Epidermal melanocyte (primary cell): ENCODE results near the gene FOXO1.

Source experiments
- DNase-seq: peaks from one replicate; pipeline ENCODE4 v3.0.0; 2011; ENCODE audit warnings: low spot score; ENCODE audit not compliant: insufficient read length

Gene FOXO1

GRCh38 chr13:40639221-40639681 lies 27.2 kb downstream of the FOXO1 start:
- no peak for DNase-seq

DNA sequence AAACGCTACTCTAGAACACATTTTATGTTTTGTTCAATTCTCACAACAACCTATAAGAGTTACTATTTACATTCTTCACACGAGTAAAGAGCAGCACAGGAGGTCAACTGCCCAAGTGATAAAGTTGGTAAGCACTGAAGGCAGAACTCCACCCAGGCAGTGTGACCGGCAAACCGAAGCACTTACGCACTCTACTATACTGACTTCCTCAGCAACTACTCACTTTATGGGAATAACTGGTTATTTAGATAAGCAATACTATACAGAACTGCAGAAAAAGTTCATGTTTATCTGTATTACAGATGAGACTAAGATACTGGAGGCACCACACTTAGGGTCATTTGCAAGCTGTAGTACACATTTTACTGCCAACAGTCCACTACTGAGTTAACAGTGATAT lies 28.8 kb downstream of the FOXO1 start:
- DNase-seq: no peak

- DNase-seq: no peak
These were observed 31.0 kb downstream of the FOXO1 start for GRCh38 chr13:40635315-40635995.

- no peak for DNase-seq
These were observed 33.5 kb downstream of the FOXO1 start for GRCh38 chr13:40632915-40633314.

DNA sequence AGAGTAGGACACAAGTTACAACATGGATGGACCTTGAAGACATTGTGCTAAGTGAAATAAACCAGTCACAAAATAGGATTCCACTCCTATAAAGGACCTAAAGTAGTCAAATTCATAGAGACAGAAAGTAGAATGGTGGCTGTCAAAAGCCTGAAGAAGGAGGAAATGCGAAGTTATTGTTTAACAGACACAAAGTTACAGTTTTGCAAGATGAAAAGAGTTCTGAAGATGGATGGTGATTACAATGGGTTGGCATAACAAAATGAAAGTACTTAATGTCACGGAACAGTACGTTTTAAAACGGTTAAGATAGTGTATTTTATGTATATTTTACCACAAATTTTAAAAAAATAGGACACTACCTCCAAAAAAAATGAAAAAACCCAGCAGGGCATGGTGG lies 34.8 kb downstream of the FOXO1 start:
- no peak for DNase-seq

DNA sequence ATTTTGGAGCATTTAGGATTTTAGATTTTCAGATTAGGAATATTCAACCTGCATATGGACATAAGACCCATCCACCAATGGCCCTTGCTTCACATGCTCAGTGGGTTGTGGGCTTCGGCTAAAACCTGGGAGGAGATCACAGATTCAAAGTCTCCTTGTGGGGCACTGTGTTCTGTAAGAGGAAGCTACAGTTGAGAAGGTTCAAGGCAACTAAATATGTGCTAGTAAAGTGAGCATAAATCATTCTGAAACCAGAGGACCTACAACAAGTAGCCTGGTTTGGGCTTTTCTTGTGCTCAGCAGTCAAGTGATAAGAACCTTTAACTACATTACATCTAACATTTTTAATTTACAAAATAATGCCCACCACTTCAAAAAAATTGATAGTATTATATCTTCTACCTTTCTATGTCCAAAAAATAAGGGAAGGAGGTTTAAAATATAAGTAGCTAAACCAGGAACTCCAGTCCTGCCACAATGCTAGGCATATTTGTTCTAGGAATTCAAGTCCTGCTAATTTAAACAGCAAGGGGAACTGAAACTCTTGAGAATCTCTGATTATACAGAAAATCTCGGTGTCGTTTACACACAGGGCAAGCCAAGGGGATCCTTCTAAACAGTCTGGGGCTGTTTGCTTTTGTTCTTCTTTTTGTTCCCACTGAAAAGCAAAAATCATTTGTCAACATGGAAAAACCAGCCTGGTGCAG lies 36.6 kb downstream of the FOXO1 start:
- DNase-seq: no peak

DNA sequence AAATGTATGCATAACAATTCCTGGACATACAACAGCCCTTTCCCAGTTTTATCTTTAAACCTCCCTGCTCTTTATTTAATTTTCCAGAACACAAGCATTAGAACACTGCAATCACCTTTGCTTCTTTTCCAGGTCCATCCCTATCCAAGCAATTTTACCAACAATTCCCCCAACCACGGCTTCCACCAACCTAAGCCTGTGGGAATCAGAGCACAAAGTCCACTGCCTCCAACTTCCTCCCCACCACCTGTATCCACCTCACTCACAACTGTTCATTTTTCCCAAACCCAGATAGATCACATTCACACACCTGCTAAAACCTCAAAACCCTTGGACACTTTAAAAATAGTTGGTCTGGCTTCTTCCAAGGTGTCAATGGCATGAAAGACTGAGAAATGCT lies 39.5 kb downstream of the FOXO1 start:
- DNase-seq: no peak

GRCh38 chr13:40626561-40626960 lies 39.9 kb downstream of the FOXO1 start:
- no peak for DNase-seq

DNA sequence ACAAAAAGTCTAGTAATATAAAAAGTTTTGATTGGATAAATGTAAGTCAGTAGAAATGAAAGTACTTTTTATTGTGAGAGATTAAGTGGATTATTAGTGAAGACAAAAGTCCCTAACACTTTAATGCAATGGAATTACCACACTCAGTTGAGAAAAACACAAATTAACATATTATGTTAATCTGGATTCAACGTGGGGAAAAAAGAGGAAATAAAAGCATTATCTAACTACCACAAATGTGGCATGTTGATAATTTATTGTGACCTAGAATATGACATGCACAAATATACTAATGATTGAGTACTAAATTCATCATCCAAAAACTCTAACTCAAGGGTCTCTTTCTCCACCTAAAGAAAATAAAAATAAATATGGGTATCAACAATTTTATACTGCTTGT lies 41.5 kb downstream of the FOXO1 start:
- DNase-seq: no peak

DNA sequence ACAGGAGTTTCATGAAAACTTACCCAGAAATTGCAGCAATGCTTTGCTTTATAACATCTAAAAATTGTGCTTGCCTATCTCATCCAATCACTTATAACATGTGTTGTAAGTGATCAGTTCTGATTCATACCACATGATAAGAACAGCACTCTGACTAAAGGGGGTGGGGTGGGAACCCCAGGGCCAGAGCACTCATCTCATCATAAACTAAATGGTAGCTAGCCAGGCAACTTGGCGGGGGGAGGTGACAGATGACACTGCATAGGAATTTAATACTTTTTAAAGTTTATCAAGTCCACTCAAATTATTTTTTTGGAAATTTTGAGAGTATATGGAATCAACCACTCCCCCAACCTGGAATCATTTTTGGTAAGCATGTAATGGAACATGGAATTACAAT lies 42.1 kb downstream of the FOXO1 start:
- DNase-seq: no peak

GRCh38 chr13:40622761-40623160 lies 43.7 kb downstream of the FOXO1 start:
- no peak for DNase-seq

- no peak for DNase-seq
These were observed 44.2 kb downstream of the FOXO1 start for GRCh38 chr13:40622246-40622645.

DNA sequence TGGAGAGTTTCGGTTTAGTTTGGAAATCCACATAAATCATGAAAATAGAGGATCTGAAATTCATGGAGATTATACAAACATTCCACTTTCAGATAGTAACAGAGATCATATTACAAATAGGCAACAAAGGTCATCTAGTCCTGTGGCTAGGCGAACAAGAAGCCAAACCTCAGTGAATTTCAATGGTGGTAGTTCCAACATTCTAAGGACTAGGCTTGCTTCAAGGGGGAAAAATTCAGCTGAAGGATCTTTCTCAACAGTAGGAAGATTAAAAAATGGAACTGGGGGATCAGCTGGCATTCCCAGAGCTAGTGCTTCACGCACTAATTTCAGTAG lies 47.0 kb downstream of the FOXO1 start:
- DNase-seq: no peak

GRCh38 chr13:40618581-40619478 lies 47.6 kb downstream of the FOXO1 start:
- no peak for DNase-seq

- DNase-seq: no peak
These were observed 48.6 kb downstream of the FOXO1 start for GRCh38 chr13:40617801-40618356.

DNA sequence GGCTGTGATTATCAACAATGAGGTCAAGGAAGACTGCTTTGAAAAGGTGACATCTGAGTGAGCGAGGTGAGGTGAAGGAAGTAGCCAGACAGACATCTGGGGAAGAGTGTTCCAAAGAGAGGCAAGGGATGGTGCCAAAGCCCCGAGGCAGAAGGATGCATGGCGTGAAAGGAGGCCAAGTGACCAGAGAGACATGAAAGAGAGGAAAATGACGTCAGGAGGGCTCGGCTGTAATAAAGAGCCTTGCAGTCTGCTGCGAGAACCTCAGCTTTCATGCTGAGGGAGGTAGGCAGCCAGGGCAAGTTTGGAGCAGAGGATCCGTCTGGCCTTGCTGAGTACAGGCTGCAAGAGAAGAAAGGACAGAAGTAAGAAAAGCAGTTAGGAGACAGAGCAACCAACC lies 50.8 kb downstream of the FOXO1 start:
- DNase-seq: no peak

- no peak for DNase-seq
These were observed 52.5 kb downstream of the FOXO1 start for GRCh38 chr13:40613914-40614313.

- DNase-seq: no peak
These were observed 53.1 kb downstream of the FOXO1 start for GRCh38 chr13:40613192-40613818.

- DNase-seq: no peak
These were observed 54.4 kb downstream of the FOXO1 start for GRCh38 chr13:40612041-40612440.

DNA sequence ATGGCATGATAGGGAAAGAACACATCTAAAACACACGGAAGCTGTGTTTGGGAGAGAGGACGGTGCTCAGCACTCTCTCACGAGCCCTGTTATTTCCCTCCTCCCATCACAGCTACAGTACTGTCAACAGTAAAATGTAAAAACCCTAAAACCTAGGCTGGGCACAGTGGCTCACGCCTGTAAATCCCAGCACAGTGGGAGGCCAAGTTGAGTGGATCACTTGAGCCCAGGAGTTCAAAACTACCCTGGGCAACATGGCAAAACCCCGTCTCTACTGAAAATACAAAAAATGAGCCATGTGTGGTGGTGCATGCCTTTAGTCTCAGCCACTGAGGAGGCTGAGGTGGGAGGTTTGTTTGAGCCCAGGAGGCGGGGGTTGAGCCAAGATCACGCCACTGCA lies 54.8 kb downstream of the FOXO1 start:
- DNase-seq: no peak

DNA sequence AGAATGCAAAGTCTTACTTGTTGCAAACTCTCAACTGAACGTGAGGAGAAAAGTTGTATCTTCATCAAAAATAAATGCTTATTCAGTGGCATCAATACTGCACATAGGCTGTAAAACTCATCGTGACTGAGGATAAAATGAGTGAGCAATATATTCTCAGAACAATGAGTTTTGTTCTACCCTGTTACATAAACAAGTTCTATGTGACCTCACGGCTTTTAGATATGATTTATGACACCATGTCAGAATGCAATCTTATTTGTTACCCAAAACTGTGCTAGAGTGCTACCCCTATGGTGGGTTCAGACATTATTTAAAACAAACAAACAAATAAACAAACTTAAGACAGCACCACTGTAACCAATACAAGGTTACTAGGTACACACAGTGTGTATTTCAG lies 55.4 kb downstream of the FOXO1 start:
- DNase-seq: no peak
